DOHH2 (cell line): ENCODE data around the gene PARP8.

Experiments used
- H3F3A ChIP-seq: fragments of 200-600 bp; sonication (generic), shearing (Covaris generic); 2 replicates; pipeline ENCODE4 v1.6.0; 2016; ENCODE audit warnings: antibody characterized with exemption, mild to moderate bottlenecking; ENCODE audit not compliant: control insufficient read depth, insufficient read depth
- H3K27ac ChIP-seq: fragments of 200-600 bp; sonication (generic); 2 replicates; pipeline ENCODE4 v1.5.1; 2014; ENCODE audit warnings: low read depth, mild to moderate bottlenecking, low read length, moderate library complexity
- H3K27me3 ChIP-seq: fragments of 200-600 bp; sonication (generic); 2 replicates; pipeline ENCODE4 v1.6.1; 2014; ENCODE audit warnings: mild to moderate bottlenecking, low read length, mixed read lengths; ENCODE audit not compliant: control insufficient read depth
- H3K36me3 ChIP-seq: fragments of 200-600 bp; sonication (generic); 2 replicates; pipeline ENCODE4 v1.6.1; 2014; ENCODE audit warnings: mild to moderate bottlenecking, low read length, moderate library complexity, mixed read lengths; ENCODE audit not compliant: control insufficient read depth
- H3K4me1 ChIP-seq: fragments of 200-600 bp; sonication (generic); 2 replicates; pipeline ENCODE4 v1.6.1; 2014; ENCODE audit warnings: mild to moderate bottlenecking, low read length, mixed read lengths; ENCODE audit not compliant: control insufficient read depth
- H3K4me2 ChIP-seq: fragments of 200-600 bp; sonication (generic); 2 replicates; pipeline ENCODE4 v1.6.0; 2014; ENCODE audit warnings: mild to moderate bottlenecking, low read length, moderate library complexity
- H3K4me3 ChIP-seq: fragments of 200-600 bp; sonication (generic); 2 replicates; pipeline ENCODE4 v1.5.1; 2014; ENCODE audit warnings: mild to moderate bottlenecking, low read length, mixed read lengths
- H3K79me2 ChIP-seq: fragments of 200-600 bp; sonication (generic); 2 replicates; pipeline ENCODE4 v1.6.1; 2014; ENCODE audit warnings: mild to moderate bottlenecking, low read length, mixed read lengths; ENCODE audit not compliant: control insufficient read depth
- H3K9me2 ChIP-seq: fragments of 200-600 bp; sonication (generic); replicated peaks from 2 replicates; pipeline ENCODE4 v1.6.1; 2014; ENCODE audit warnings: mild to moderate bottlenecking, low read length, mixed read lengths; ENCODE audit not compliant: control insufficient read depth
- H3K9me3 ChIP-seq: fragments of 200-600 bp; sonication (generic); 2 replicates; pipeline ENCODE4 v1.6.1; 2014; ENCODE audit warnings: antibody characterized with exemption, low read length, mixed read lengths; ENCODE audit not compliant: control insufficient read depth, insufficient read depth
- H4K20me1 ChIP-seq: fragments of 200-600 bp; sonication (generic); 2 replicates; pipeline ENCODE4 v1.6.0; 2014; ENCODE audit warnings: low read depth, mild to moderate bottlenecking, antibody characterized with exemption, low read length, moderate library complexity; ENCODE audit not compliant: control insufficient read depth, insufficient read depth
- EZH2phosphoT487 ChIP-seq: fragments of 200-600 bp; sonication (generic); IDR thresholded peaks from 2 replicates; pipeline ENCODE4 v1.6.1; 2017; ENCODE audit warnings: borderline replicate concordance, mild to moderate bottlenecking, antibody characterized with exemption, low read length, moderate library complexity, mixed read lengths
- TF ChIP-seq, protein P1 (sequence below): fragments of 200-600 bp; sonication (generic); IDR thresholded peaks from one replicate; pipeline ENCODE4 v1.5.1; 2014; ENCODE audit warnings: antibody characterized with exemption, mild to moderate bottlenecking, low read depth, low read length; ENCODE audit not compliant: poor library complexity, severe bottlenecking

Gene PARP8

DNA sequence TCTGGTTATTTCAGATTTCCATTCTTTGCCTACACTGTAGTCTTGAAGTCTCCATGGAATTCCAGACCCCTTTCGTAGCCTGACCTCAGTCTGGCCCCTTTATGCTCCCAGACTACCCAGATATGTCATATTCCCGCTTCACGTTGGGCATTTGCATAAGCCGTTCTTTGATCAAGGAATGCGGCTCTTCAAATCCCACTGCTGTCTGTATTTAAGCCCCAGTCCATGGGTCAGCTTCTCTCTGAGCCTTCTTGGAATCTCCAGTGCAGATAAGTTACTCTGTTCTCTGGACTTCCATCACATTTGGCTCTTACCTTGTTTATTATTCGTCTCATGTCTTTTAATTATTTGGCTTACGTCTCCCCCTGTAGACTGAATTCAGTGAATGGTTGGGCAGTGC, 97.4 kb downstream of the PARP8 start:
- Histone ChIP-seq H3K4me2 (no peak overlapping the region), H3K4me3 (no peak overlapping the region), H3K9me2 (no peaks in the 10 kb centered on the region), H3F3A (no peaks in the 10 kb centered on the region), H3K9me3 (no peaks in the 10 kb centered on the region), H3K4me1 (peaks cover 17% of the 10 kb centered on the region), H3K79me2 (no peaks in the 10 kb centered on the region), H3K36me3 (peaks cover 71% of the 10 kb centered on the region), H4K20me1 (no peaks in the 10 kb centered on the region), H3K27me3 (no peaks in the 10 kb centered on the region), H3K27ac (no peak overlapping the region)
- TF ChIP-seq EZH2phosphoT487, result no peak
- TF ChIP-seq, protein P1, sequence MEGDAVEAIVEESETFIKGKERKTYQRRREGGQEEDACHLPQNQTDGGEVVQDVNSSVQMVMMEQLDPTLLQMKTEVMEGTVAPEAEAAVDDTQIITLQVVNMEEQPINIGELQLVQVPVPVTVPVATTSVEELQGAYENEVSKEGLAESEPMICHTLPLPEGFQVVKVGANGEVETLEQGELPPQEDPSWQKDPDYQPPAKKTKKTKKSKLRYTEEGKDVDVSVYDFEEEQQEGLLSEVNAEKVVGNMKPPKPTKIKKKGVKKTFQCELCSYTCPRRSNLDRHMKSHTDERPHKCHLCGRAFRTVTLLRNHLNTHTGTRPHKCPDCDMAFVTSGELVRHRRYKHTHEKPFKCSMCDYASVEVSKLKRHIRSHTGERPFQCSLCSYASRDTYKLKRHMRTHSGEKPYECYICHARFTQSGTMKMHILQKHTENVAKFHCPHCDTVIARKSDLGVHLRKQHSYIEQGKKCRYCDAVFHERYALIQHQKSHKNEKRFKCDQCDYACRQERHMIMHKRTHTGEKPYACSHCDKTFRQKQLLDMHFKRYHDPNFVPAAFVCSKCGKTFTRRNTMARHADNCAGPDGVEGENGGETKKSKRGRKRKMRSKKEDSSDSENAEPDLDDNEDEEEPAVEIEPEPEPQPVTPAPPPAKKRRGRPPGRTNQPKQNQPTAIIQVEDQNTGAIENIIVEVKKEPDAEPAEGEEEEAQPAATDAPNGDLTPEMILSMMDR, result no peak

DNA sequence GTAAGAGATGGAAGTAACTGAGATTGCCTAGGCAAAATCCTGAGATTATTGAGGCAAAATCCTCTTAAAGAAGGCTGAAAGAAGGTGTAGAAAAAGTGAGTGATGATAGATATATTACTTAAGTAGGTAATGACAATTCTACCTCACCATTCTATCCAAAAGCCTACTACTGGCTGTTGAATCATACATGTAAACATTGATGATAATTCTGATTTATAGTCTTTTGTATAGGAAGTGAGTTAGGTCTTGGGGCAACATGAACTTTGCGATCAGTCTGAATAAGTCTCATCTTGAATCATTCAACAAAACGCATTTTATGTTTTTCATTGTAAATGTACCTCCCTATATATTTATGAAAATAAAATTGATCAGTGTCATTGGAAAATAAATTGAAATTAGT, 99.6 kb downstream of the PARP8 start:
- no peaks in the 10 kb centered on the region for H3K9me3 ChIP-seq
- no peak overlapping the region for H3K4me3 ChIP-seq
- no peak overlapping the region for H3K27ac ChIP-seq
- no peaks in the 10 kb centered on the region for H4K20me1 ChIP-seq
- H3K36me3 ChIP-seq, result peaks cover 69% of the 10 kb centered on the region
- no peaks in the 10 kb centered on the region for H3K9me2 ChIP-seq
- H3F3A ChIP-seq, result no peaks in the 10 kb centered on the region
- no peak overlapping the region for H3K4me2 ChIP-seq
- no peak for TF ChIP-seq EZH2phosphoT487
- TF ChIP-seq, protein P1, result no peak
- H3K27me3 ChIP-seq, result no peaks in the 10 kb centered on the region
- peaks cover 19% of the 10 kb centered on the region for H3K4me1 ChIP-seq
- no peaks in the 10 kb centered on the region for H3K79me2 ChIP-seq

DNA sequence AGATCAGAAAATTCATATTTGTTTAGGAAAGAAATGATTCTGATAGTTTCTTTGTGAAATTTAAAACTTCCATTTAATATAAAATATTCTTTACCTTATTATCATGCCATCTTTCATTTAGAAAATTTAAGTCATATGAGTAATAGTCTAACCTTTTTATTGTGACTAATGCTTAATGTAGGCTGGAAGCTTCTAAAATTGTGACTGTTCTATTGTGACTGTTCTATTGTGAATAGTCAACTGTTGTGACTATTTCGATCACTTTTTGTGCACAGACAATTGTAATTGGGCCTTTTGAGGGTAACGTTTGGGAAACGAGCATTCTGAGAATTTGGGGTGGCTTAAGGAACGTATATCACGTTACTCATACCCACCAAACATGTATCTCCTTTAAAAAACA, 100.0 kb downstream of the PARP8 start:
- Histone ChIP-seq H3K9me3 (no peaks in the 10 kb centered on the region), H4K20me1 (no peaks in the 10 kb centered on the region), H3K9me2 (no peaks in the 10 kb centered on the region), H3K4me3 (no peak overlapping the region), H3K4me1 (peaks cover 19% of the 10 kb centered on the region), H3K36me3 (peaks cover 69% of the 10 kb centered on the region), H3F3A (no peaks in the 10 kb centered on the region), H3K4me2 (no peak overlapping the region), H3K27me3 (no peaks in the 10 kb centered on the region), H3K79me2 (no peaks in the 10 kb centered on the region), H3K27ac (no peak overlapping the region)
- no peak for TF ChIP-seq EZH2phosphoT487
- TF ChIP-seq, protein P1, result no peak

DNA sequence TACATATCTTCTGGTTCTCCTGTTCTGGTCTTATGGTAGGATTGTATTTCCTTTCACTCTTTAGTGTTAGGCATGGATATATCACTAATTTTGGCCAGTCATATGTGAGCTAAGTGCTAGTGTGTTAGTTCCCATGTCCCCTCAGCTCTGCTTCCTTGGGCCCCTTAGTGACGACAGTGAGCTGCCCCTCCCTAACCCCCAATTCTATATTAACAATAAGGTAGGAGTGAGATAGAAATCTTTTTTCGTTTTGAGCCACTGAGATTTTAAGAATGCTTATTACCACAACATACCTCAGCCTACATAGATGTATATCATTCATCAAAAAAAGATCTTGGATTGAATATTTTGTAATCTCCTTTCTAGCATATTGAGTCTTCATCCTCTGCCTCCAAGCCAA, 100.5 kb downstream of the PARP8 start:
- Histone ChIP-seq H3K27ac (no peak overlapping the region), H3K36me3 (peaks cover 71% of the 10 kb centered on the region), H3K79me2 (no peaks in the 10 kb centered on the region), H3F3A (no peaks in the 10 kb centered on the region), H3K4me2 (no peak overlapping the region), H3K4me3 (no peak overlapping the region), H3K9me2 (no peaks in the 10 kb centered on the region), H4K20me1 (no peaks in the 10 kb centered on the region), H3K27me3 (no peaks in the 10 kb centered on the region), H3K4me1 (peaks cover 19% of the 10 kb centered on the region), H3K9me3 (no peaks in the 10 kb centered on the region)
- TF ChIP-seq EZH2phosphoT487, result no peak
- TF ChIP-seq, protein P1, result no peak
